ENCODE results near the gene ZNF687. TPM values are rescaled to one million over a fixed set of nuclear protein-coding genes. Genes with fewer than 3 reads are reported as not detected.
A peak's percentile ranks its signal among the peaks of the same experiment; 100 is the strongest.

The ZNF687 gene
- total and polyA plus RNA-seq, 2 of the 4 experiments (the other 2 are of a cell fraction) = 5.7 to 10.8 TPM

GRCh38 chr1:151326619-151327222, 44.6 kb downstream of the ZNF687 start (continued):
- no peak for TF ChIP-seq ELK1 (IDR thresholded peaks at IDR 0.05; ENCODE audit: borderline replicate concordance, low read depth, low read length)

- POLR2A ChIA-PET (ENCODE audit: unreplicated experiment) = interaction anchor here (0.5 to 1.6 kb wide), 5 partner anchors 13 to 22 kb away, joined by 3 to 4 read pairs (median 4); no protein-coding TSS in a partner anchor
- TF ChIP-seq RAD21 (IDR thresholded peaks at IDR 0.05; ENCODE audit: low read length) (no peak), CTCF (conservative IDR thresholded peaks at IDR 0.05; ENCODE audit: low read depth, low read length) (no peak), MAZ (IDR thresholded peaks at IDR 0.05; ENCODE audit: borderline replicate concordance, low read depth, low read length) (peak; percentile 39; the same call in 1 of the 2 replicates), MXI1 (IDR thresholded peaks at IDR 0.05; ENCODE audit: borderline replicate concordance, low read depth, low read length) (peak; percentile 54; the same call in 1 of the 2 replicates), ELK1 (IDR thresholded peaks at IDR 0.05; ENCODE audit: borderline replicate concordance, low read depth, low read length) (no peak), USF2 (IDR thresholded peaks at IDR 0.05; ENCODE audit: low read depth, low read length) (no peak), FOS (IDR thresholded peaks at IDR 0.05; ENCODE audit: low read depth, low read length) (no peak)
Measured at GRCh38 chr1:151327223-151327902, 45.3 kb downstream of the ZNF687 start, which contains the start of gene PI4KB. Gene PI4KB, minus strand, starts transcription at chr1:151327416. Its CDS starts 10,935 bp downstream, at chr1:151316481.

More at GRCh38 chr1:151327223-151327902, 45.3 kb downstream of the ZNF687 start, which contains the start of gene PI4KB:
- Histone ChIP-seq H4K20me1 (ENCODE audit: insufficient read depth, low read length) (peaks cover 17% of the 10 kb centered on the region), H3K27me3 (ENCODE audit: control insufficient read depth, insufficient read depth, low read length) (no peaks in the 10 kb centered on the region), H4K5ac (ENCODE audit: low read depth, low read length) (peak within 1 kb of the TSS; percentile 81), H3K4ac (ENCODE audit: low read depth, low read length) (peak within 1 kb of the TSS; percentile 94), H2AFZ (replicated peaks; ENCODE audit: low read length, poor library complexity) (peak within 1 kb of the TSS; percentile 96), H3K18ac (ENCODE audit: low read depth, low read length) (peak within 1 kb of the TSS; percentile 94), H2BK15ac (ENCODE audit: low read depth, low read length) (peak within 1 kb of the TSS; percentile 80; the same call in 2 of the 3 replicates), H3K4me3 (ENCODE audit: insufficient read depth, low read depth, low read length) (peak within 1 kb of the TSS; percentile 88), H3K4me1 (ENCODE audit: control insufficient read depth, insufficient read depth, low read length) (peaks cover 9% of the 10 kb centered on the region), H2AK5ac (ENCODE audit: low read depth, low read length) (peak within 1 kb of the TSS; percentile 89), H2AK9ac (replicated peaks; ENCODE audit: low read depth, low read length, poor library complexity) (peak within 1 kb of the TSS; percentile 90), H2BK120ac (ENCODE audit: low read depth, low read length) (peak within 1 kb of the TSS; percentile 92), H3K9me1 (ENCODE audit: insufficient read depth, low read length) (peaks cover 12% of the 10 kb centered on the region), H3K4me2 (ENCODE audit: low read depth, low read length) (peak within 1 kb of the TSS; percentile 100), H3K27ac (ENCODE audit: insufficient read depth, low read length) (peak within 1 kb of the TSS; percentile 88), H3K23ac (ENCODE audit: low read depth, low read length) (peak within 1 kb of the TSS; percentile 92), H3K14ac (replicated peaks; ENCODE audit: low read depth, low read length) (peak within 1 kb of the TSS; percentile 98), H3K79me1 (ENCODE audit: low read depth in 1 of 2, low read length in 2 of 2) (peaks cover 11 to 47% of the 10 kb centered on the region in 2 experiments), H2BK20ac (ENCODE audit: low read depth, low read length) (peak within 1 kb of the TSS; percentile 66; the same call in 1 of the 2 replicates), H2BK5ac (ENCODE audit: low read depth, low read length, poor library complexity, severe bottlenecking) (peak within 1 kb of the TSS; percentile 92), H4K91ac (ENCODE audit: insufficient read depth, low read depth, low read length) (peak within 1 kb of the TSS; percentile 96), H4K8ac (ENCODE audit: low read depth in 2 of 2, low read length in 2 of 2) (peak within 1 kb of the TSS; percentile 94 to 97), H3K9me3 (ENCODE audit: control insufficient read depth, insufficient read depth, low read length) (no peaks in the 10 kb centered on the region), H3K36me3 (ENCODE audit: control insufficient read depth, insufficient read depth, low read length) (peaks cover 15% of the 10 kb centered on the region), H3K9ac (ENCODE audit: low read depth, low read length) (peak within 1 kb of the TSS; percentile 90), H3K56ac (ENCODE audit: extremely low read depth, insufficient read depth, low read length) (peak within 1 kb of the TSS; percentile 99)
- BruUV-seq (replicated peaks) = no TSS peak
- CTCF ChIA-PET = interaction anchor here (1.3 to 1.5 kb wide), 3 partner anchors 13 to 26 kb away, joined by 5 read pairs; no protein-coding TSS in a partner anchor
- in situ Hi-C loops (cut with MboI; ENCODE audit: low sequenced_read_pairs) (no loop called here), dilution Hi-C loops (cut with HindIII; ENCODE audit: low sequenced_read_pairs, unreplicated experiment) (no loop called here), intact Hi-C loops (cut with micrococcal nuclease) (loop anchor here (1.0 to 10.0 kb wide), 2 partner anchors 16 to 217 kb away; partner anchors contain the start of gene TUFT1)
- 0% methylated on average over 1 of the region's 40 CpGs; no CpG with 5 or more reads in 1 of the 2 experiments for WGBS, 2 experiments (ENCODE audit: extremely low coverage in 2 of 2, insufficient read length in 1 of 2)
- peak; percentile 96 for ATAC-seq (ENCODE audit: low read depth)
- peak; percentile 98 for DNase-seq

Measured in IMR-90 (cell line).